Right renal pelvis (tissue), 4 donors: Measurements from ENCODE around the gene NGEF. TPM values are rescaled to one million over a fixed set of nuclear protein-coding genes. Genes with fewer than 3 reads are reported as not detected.
"Not testable (repeated sequence)": the region's sequence is repeated elsewhere in the genome, so short reads cannot be mapped to it uniquely, and the experiment has no call there.

Experiments
- DNase-seq, 4 donors: peaks; one replicate each; pipeline ENCODE4 v3.0.0-alpha.2; 2013; ENCODE audit warnings: low read depth in 4 of 4, low spot score in 3 of 4, missing footprints in 1 of 4
- polyA plus RNA-seq, 4 donors: library from polyadenylated mRNA; unstranded; fragments of 120-200 nt; gene quantifications; one replicate each; pipeline ENCODE4 v1.2.1, GENCODE V29; 2013; ENCODE audit not compliant: insufficient read length in 4 of 4

NGEF gene
- polyA plus RNA-seq, 4 donors: 1.0 to 2.8 (median 2.2) TPM

DNA sequence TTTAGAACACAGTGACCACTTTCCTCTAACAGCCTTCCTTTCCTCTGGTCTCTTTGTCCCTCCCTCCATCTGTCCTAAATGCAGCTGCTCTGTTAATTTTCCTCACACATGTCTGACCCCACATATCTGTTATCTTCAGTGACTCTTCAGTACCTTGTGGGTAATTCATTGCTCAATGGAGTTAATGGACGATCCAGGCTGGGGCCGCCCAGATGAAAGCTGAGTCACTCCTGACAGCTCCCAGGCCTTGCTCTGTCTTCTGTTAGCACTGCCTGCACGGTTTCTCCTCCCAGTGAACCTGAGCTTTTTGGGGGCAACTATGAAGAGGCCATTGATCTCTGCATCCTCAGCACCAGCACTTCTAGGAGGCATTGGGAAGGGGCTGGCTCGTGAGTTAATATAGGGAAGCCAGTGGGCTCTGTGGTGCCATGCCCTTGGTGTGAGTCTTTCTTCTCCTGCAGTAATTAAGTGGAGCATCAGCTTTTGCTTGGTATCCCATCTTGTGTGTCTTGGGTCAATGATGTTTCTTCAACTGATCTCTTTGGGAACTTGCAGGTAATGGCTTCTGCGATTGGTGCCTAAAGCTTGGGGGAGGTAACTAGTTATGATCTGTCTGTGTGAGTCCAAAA is 75.7 kb downstream of the NGEF start:
- DNase-seq: no peak

DNA sequence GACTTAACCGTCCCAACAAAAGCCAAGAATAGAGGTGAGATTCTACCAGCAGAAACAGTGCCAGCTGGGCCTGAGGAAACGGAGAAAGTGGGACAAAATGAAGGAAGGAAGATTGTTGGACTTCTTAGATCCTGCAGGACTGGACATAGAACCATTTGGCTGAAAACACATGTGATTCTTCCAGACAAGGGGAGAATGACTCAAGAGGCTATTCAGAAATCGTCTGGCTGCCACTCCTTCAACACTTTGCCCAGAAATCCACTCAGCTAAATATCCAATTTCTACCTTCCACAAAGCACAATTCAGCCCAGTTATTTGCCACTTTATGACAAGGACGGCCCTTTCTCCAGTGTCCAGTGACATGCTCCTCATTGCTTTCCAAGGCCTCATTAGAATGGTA is 81.4 kb downstream of the NGEF start:
- no peak for DNase-seq

DNA sequence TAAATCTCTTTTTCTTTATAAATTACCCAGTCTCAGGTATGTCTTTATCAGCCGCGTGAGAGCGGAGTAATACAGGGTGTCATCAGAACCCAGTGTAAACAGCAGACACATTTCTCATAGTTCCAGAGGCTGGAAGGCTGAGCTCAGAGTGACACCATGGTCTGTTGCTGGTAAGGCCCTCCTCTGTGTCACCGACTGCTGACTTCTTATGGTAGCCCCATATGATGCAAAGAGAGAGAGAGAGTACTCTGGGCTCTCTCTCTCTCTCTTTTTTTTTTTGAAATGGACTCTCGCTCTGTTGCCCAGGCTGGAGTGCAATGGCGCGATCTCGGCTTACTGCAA is 83.0 kb downstream of the NGEF start:
- DNase-seq: no peak

DNA sequence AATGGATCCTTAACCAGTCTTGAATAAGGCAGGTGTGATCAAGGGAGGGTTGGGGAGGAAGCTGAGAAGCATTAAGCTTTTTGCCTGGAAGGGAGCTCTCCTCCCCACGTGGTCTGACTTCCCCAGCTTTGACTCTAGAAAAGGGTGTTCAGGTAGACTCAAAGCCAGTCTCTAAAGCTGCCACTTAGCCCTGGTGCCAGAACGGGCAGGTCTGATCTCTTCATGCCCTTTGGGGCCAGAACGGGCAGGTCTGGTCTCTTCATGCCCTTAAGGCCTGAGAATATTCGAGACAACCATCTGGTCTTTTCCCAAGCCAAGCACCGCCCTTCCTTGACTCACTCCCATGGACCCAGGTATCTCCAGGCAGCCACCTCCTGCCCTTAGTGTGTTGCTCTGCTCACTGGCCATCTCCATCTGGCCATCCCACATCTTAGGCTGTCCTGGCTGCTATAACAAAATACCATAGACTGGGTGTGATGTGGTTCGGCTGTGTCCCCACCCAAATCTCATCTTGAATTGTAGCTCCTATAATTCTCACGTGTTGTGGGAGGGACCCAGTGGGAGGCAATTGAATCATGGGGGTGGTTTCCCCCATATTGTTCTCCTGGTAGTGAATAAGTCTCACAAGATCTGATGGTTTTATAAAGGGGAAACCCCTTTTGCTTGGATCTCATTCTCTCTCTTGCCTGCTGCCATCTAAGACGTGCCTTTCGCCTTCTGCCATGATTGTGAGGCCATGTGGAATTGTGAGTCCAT is 83.6 kb downstream of the NGEF start:
- no peak for DNase-seq

DNA sequence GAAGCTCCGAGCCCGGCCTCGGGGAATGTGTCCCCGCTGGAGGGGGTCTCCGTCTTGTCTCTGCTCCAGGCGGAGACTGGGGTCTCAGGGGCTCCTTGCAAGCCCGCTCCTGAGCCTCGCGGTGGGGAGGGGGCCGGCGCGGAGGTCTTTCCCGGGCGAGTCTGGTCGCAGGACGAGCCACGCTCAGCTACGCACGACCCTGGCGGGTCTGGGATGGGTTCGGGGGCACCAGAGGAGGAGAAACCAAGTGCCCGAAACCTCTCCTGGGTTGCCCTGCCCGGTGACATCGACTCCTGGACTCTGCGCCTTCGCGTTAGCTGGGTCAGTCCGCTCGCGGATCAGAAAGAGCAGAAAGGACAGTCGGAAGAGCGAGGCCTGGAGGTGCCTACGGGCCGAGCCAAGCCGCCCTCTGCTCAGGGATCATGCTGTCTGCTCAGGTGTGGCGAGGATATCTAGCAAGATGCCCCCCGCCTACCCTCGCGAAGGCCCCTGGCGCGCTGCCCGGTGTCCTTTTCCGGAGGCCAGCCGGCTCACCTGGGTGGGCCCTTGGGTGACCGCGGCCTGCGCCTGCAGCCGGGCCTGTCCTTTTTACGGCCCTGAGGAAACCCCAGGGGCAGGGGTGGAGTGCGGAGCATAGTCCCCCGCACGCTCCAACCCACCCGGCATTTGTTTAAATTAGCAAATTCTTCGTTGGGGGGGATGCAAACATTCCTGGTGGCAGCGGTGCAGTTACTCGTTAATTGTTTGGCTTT is 84.3 kb downstream of the NGEF start:
- no peak for DNase-seq

DNA sequence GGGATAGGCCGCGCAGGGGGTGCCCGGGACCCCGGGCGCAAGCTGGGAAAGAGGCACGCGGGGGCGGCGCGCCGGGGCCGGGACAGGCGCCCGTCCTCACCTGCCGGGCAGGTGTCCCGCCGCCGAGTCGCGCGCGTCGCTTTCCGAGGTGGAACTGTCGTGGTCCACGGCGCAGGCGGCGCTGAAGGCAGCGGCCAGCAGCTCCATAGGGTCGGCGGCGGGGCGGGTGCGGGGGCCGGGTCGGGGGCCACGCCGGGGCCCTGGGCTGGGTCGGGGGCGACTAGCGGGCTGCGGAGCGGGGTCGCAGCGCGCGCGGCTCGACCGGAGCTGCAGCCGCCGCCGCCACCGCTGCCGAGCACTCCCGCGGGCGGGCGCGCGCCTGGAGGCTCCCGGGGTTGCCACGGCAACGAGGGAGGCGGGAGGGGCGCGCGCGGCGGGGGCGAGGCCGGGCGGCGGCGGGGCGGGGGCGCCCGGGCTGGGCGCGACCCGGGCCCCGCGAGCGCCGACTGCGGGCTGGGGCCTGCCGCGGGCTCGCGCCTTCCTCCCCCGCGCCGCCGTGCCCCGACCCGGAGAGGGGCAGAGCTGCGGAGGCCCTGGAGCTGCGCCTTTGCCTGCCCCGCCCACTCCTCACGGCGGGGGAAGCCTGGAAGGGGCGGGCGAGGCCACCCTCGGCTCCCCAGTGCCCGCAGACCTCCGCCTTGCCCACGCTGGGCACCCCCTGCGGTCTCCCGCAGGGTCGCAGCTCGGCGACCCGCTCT is 85.1 kb downstream of the NGEF start:
- DNase-seq: no peak

DNA sequence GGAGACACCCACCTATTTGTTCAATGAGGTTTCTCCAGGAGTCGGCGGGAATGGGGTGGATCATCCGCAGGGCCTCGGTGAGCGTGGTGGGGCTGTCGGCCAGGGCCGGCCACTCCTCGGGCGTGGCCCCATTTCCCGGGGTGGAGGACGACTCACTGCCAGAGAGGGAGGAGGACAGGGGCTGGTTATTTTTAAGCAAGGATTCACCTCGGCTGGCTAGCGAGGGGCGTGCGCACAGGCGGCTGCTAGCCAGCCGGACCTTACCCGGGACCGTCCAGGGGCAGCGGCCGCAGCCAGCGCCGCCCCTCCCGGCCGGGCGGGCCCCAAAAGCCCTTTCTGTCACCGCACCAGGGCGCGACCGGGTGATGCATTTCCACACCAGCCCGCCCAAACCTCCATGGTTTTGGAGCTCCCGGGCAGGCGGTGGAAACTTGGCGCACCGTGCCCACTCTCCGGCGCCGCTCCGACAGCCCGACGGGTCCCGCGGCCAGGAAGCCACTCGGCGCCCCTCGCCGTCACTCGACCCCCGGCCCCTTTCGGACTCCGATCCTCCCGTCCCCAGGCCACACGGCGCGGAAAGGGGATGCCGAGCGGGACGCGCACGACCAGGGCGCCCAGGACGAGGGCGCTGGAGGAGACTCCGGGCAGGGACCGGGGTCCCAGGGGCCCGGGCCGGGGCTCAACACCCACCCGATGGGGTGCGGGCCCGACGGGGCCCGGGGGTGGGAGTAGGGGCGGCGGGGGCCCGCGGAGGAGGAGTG is 85.8 kb downstream of the NGEF start:
- no peak for DNase-seq

DNA sequence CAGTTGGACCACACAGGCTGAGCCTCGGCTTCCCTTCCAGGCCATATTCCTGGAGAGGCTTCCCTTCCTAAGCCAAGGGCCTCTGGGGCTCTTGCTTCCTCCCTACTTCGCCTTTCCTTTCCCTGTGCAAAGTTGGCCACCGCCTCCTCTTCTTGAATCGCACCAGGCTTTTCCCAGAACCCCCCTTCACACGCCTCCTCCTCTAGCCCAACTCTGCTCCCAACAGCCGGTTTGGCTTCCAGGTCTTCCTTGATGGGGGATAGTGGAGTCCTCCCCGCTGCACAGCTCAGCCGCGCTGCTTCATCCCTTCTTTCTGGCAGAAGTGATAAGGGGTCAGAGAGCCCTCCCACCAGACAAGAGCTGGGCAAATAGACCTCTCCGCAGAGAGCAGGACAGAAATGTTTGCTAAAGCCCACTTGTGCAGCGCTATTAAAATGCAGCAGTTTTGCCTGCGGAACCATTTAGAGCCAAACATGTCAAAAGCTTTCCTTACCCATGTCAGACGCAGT is 86.6 kb downstream of the NGEF start:
- no peak for DNase-seq

DNA sequence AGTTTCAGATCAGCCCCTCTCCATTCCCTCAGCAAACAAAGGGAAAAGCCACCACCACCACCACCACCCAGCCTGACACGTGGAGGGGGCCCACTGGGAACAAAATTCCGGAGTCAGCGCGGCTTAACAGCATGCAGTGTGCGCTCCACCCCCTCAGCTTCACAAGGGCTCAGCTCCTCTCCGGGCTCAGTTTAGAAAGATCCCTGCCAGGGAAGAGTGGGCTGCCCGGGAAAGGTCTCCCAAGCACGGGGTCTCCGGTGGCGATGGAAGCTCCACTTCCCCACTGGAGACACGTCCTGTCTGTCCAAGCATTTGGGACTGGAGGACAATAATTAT is 87.3 kb downstream of the NGEF start:
- DNase-seq: no peak

DNA sequence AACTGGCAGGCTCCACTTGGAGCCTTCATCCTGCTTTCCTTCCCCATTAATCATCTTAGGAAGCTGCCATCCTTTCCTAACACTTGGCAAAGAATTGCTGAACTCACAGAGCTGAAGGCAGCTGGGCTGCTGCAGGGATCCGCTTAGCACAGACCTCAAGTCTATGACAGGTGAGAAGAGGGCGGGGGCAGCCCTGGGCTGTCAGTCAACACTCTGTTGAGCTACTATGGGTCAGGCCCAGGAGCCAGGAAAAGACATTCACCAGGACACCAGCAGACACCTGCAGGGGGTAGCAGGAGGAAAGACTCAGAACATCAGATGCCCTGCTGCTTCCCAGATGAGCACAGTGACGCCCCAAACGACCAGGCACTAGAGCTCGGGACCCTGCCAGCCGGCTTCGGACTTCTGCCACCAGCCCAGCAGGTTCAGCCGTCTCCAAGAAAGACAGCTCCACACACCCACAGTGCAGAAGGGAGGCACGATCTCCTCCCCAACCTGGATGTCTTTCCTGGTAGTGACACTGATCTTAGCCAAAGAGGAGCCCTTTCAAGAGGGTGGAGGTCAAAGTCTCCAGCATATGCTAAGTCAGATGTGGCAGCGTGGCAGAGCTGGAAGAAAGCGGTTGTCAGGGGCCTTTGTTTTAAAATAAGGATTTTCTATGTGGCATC is 87.8 kb downstream of the NGEF start:
- DNase-seq: no peak

DNA sequence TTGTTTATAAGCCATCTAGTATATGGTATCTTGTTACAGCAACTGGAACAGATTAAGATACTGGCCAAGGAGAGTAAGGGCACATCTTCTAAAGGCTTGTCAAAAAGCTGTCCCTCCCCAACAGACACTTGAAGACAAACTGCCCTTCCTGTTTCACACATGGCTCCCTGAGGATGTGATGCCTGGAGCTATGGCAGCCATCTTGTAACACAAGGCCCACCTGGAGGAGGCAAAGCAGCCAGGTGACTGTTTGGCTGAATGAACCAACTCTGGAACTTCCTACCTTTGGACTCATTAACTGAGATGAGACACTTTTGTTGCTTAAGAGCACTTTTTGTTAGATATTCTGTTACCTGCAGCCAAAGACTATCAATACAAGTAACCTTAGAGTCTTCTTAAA is 88.6 kb downstream of the NGEF start:
- no peak for DNase-seq

DNA sequence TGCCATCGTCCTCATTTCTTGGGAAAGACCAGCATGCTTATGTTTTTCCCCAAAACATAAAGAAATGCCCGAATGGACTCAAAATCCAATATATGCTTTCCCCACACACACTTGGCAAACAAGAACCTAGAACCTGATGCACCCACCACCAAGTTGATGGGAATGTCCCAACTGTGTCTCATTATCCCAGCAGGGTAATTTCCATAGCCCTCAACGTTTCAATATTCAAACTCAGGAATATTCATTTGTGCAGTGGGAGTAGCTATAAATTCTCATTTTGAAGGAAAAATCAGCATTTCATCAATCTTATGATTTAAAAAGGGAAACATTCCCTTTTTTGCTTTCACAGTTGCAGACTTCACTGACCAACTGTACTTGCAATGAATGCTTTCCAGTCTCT is 92.3 kb downstream of the NGEF start:
- no peak for DNase-seq

DNA sequence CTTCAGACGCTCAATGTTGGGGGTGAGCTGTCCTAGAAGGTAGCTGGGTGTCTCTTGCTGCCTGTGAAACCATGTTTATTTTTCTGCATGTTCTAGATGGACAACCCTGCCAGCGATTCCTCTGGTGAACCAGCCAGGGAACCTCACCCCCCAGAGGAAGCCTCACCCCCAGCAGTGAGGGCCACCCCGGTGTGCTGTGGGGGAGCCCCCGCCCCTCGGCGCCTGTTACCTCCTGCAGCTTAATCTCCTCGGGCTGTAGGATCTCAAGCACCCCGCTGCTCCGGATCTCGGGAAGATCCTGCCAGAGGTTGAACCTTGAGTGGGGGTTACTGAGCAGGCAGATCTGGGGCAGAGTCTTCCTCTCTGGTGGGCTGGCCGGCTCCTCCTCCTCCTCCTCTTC is 93.0 kb downstream of the NGEF start:
- DNase-seq: no peak

DNA sequence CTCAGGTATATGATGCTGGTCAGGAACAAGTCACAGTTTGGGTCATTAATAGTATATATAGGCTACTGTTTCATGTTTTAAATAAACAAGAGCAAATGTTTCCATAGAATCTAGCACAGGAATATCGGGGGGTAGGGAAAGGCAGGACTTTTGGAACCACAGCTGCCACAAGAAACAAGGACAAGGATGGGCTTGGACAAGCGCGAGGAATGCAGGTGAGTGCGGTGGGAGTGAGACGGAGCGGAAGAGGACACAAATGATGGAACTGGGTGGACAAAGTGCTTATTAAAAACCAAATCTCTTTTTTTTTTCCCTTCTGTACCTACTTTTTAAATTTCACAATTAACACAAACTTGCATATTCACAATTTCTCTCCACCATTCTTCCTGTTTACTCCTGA is 93.9 kb downstream of the NGEF start:
- no peak for DNase-seq

DNA sequence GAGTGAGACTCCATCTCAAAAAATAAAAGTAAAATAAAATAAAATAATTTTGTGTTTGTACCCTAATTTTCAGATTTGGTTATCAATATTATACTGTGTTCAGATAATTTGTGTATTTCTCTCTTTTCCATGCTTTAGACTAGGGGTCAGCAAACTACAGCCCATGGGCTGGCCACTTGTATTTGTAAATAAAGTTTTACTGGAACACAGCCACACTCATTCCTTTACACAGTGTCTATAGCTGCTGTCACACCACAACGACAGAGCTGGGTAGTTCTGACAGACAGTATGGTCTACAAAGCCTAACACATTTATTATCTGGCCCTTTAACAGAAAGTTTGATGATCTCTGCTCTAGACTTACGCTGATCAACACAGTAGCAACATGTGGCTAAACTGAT is 99.2 kb downstream of the NGEF start:
- no peak for DNase-seq

DNA sequence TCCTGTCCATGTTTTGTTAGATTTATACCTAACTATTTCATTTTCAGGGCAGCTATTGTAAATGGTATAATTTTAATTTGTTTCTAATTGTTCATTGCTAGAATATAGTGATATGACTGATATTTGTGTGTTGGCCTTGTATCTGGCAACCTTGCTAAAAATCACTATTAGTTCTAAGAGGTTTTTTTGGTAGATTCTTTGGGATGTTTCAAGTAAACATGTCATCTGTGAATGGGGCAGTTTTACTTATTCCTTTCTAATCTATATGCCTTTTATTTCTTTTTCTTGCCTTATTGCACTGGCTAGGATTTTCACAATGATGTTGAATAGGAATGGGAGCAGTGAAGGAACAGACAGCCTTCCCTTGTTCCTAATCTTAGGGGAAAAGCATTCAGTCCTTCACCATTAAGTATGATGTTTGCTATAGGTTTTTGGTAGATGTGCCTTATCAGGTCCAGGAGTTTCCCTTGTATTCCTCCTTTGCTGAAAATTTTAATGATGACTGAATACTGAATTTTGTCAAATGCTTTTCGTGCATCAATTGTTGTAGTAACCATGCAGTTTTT is 101.3 kb downstream of the NGEF start:
- no peak for DNase-seq

DNA sequence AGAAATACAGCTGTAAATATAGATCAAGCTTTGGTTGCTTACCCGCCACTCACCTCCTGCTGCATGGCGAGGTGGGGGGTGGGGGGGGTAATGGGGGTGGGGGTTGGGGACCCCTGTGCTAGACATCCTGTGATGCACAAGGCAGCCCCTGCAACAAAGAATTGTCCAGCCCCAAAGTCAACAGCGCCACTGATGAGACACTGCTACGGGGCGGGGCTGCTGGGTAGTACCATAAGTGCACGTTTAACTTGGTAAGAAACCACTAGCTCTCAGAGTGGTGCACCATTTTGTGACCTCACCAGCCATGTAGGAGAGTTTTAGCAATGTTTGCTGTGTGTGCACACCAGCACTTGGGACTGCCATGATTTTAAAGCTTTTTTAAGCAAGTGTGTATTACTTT is 102.7 kb downstream of the NGEF start:
- no peak for DNase-seq

DNA sequence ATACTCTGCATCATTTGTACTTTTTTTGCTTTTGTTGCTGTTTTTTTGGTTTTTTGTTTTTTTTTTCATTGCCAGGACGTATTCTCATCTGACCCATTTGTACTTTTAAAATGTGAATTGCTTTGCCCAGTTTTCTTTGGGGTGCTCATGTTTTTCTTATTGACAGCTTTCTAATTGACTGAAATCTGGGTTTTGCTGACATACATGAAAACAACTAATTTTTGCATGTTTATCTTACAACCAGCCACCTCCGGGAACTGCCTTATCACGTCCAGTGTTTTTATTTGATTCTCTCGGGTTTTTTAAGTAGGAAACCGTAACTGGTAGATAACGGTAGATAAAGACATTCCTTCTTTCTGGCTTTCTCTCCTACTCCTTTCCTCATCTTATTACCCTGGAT is 104.4 kb downstream of the NGEF start:
- DNase-seq: no peak

DNA sequence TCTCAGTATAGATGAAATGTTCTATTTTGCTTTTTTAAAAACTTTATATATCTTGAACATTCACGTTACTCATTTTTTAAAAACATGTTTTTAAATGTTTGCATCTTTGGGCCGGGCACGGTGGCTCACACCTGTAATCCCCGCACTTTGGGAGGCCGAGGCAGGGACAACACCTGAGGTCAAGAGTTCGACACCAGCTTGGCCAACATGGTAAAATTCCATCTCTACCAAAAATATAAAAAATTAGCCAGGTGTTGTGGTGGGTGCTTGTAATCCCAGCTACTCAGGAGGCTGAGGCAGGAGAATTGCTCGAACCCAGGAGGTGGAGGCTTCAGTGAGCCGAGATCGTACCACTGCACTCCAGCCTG is 105.4 kb downstream of the NGEF start:
- DNase-seq: not testable (repeated sequence)
